Measurements from ENCODE around the gene HOXD12. TPM values are rescaled to one million over a fixed set of nuclear protein-coding genes. Genes with fewer than 3 reads are reported as not detected.
A peak's percentile ranks its signal among the peaks of the same experiment; 100 is the strongest.

The HOXD12 gene
- total and polyA plus RNA-seq, 2 experiments from 2014 or later, result not detected

- ATAC-seq (no peak), DNase-seq (ENCODE audit: low spot score) (peak; percentile 31)
- Histone ChIP-seq H3K4me1 (ENCODE audit: insufficient read depth) (peaks cover 58% of the 10 kb centered on the region), H3K9me2 (ENCODE audit: insufficient read depth) (no peaks in the 10 kb centered on the region), H3F3A (replicated peaks; ENCODE audit: low read depth) (peaks cover 32% of the 10 kb centered on the region), H3K4me3 (peak within 1 kb of the TSS; percentile 49), H3K27me3 (ENCODE audit: insufficient read depth) (peaks cover 98% of the 10 kb centered on the region), H4K20me1 (replicated peaks; ENCODE audit: insufficient read depth) (peaks cover 34% of the 10 kb centered on the region), H3K4me2 (peak within 1 kb of the TSS; percentile 81), H3K36me3 (ENCODE audit: insufficient read depth) (no peaks in the 10 kb centered on the region), H3K27ac (ENCODE audit: low read depth) (no peak within 1 kb of the TSS), H3K79me2 (replicated peaks; ENCODE audit: insufficient read depth) (no peaks in the 10 kb centered on the region), H2AFZ (peak within 1 kb of the TSS; percentile 14; the same call in 1 of the 2 replicates)
- Mint-ChIP-seq H3K9me3 (peaks cover 11% of the 10 kb centered on the region; the same call in 2 of the 3 replicates), H3K4me1 (peaks cover 45% of the 10 kb centered on the region), H3K36me3 (ENCODE audit: low read depth) (peaks cover 4% of the 10 kb centered on the region; the same call in 1 of the 3 replicates), H3K27me3 (ENCODE audit: insufficient read depth, low read depth, poor library complexity) (peaks cover 97% of the 10 kb centered on the region), H3K27ac (no peak within 1 kb of the TSS), H3K4me3 (peak within 1 kb of the TSS; percentile 59)
- TF ChIP-seq EZH2 (IDR thresholded peaks at IDR 0.05; ENCODE audit: low read depth, unreplicated experiment) (peak; percentile 91), NANOG (IDR thresholded peaks at IDR 0.05; ENCODE audit: borderline replicate concordance) (no peak)
Measured at GRCh38 chr2:176083796-176084261, 15.8 kb upstream of the HOXD12 start, which contains the start of gene EVX2. EVX2 (minus strand) TSS chr2:176083962; CDS start chr2:176083776, 186 bp downstream.

- Histone ChIP-seq H2AFZ (no peak overlapping the region), H3K27ac (ENCODE audit: low read depth) (no peak overlapping the region), H3K79me2 (replicated peaks; ENCODE audit: insufficient read depth) (no peaks in the 10 kb centered on the region), H3K27me3 (ENCODE audit: insufficient read depth) (peaks cover 98% of the 10 kb centered on the region), H3K36me3 (ENCODE audit: insufficient read depth) (no peaks in the 10 kb centered on the region), H3K4me2 (peak overlapping the region; percentile 81; the same call in 1 of the 2 replicates), H3F3A (replicated peaks; ENCODE audit: low read depth) (peaks cover 32% of the 10 kb centered on the region), H3K4me3 (peak overlapping the region; percentile 49), H3K4me1 (ENCODE audit: insufficient read depth) (peaks cover 60% of the 10 kb centered on the region), H4K20me1 (replicated peaks; ENCODE audit: insufficient read depth) (peaks cover 37% of the 10 kb centered on the region), H3K9me2 (ENCODE audit: insufficient read depth) (no peaks in the 10 kb centered on the region)
- peaks cover 11% of the 10 kb centered on the region; the same call in 2 of the 3 replicates for H3K9me3 Mint-ChIP-seq
- peaks cover 97% of the 10 kb centered on the region for H3K27me3 Mint-ChIP-seq (ENCODE audit: insufficient read depth, low read depth, poor library complexity)
- TF ChIP-seq STAT1 (IDR thresholded peaks at IDR 0.05; ENCODE audit: unreplicated experiment) (no peak), EZH2phosphoT487 (IDR thresholded peaks at IDR 0.05; ENCODE audit: unreplicated experiment) (peak; percentile 47), EZH2 (IDR thresholded peaks at IDR 0.05; ENCODE audit: low read depth, unreplicated experiment) (peak; percentile 88)
- H3K4me1 Mint-ChIP-seq, result peaks cover 38% of the 10 kb centered on the region
- ATAC-seq (no peak), DNase-seq (ENCODE audit: low spot score) (peak; percentile 50)
- peak overlapping the region; percentile 29; the same call in 2 of the 3 replicates for H3K4me3 Mint-ChIP-seq
- H3K36me3 Mint-ChIP-seq (ENCODE audit: low read depth), result peaks cover 4% of the 10 kb centered on the region; the same call in 1 of the 3 replicates
- no peak overlapping the region for H3K27ac Mint-ChIP-seq
Measured at GRCh38 chr2:176084611-176085119, 14.9 kb upstream of the HOXD12 start.

GRCh38 chr2:176085120-176085788 lies 14.3 kb upstream of the HOXD12 start:
- peaks cover 38% of the 10 kb centered on the region for H3K4me1 Mint-ChIP-seq
- H3K36me3 ChIP-seq (ENCODE audit: insufficient read depth), result no peaks in the 10 kb centered on the region
- H4K20me1 ChIP-seq (replicated peaks; ENCODE audit: insufficient read depth), result peaks cover 43% of the 10 kb centered on the region
- H3F3A ChIP-seq (replicated peaks; ENCODE audit: low read depth), result peaks cover 37% of the 10 kb centered on the region
- TF ChIP-seq EZH2phosphoT487 (IDR thresholded peaks at IDR 0.05; ENCODE audit: unreplicated experiment) (peak; percentile 90), STAT1 (IDR thresholded peaks at IDR 0.05; ENCODE audit: unreplicated experiment) (no peak), EZH2 (IDR thresholded peaks at IDR 0.05; ENCODE audit: low read depth, unreplicated experiment) (peak; percentile 96), ETS1 (IDR thresholded peaks at IDR 0.05) (no peak)
- H3K4me1 ChIP-seq (ENCODE audit: insufficient read depth), result peaks cover 61% of the 10 kb centered on the region
- H3K4me3 Mint-ChIP-seq, result peak overlapping the region; percentile 57
- H3K27ac Mint-ChIP-seq, result no peak overlapping the region
- H2AFZ ChIP-seq, result no peak overlapping the region
- ATAC-seq, result peak; percentile 1; the same call in 1 of the 3 replicates
- no peaks in the 10 kb centered on the region for H3K79me2 ChIP-seq (replicated peaks; ENCODE audit: insufficient read depth)
- peak; percentile 68 for DNase-seq (ENCODE audit: low spot score)
- peak overlapping the region; percentile 81 for H3K4me2 ChIP-seq
- no peak overlapping the region for H3K27ac ChIP-seq (ENCODE audit: low read depth)
- no peaks in the 10 kb centered on the region for H3K9me2 ChIP-seq (ENCODE audit: insufficient read depth)
- H3K36me3 Mint-ChIP-seq (ENCODE audit: low read depth), result peaks cover 4% of the 10 kb centered on the region; the same call in 1 of the 3 replicates
- H3K4me3 ChIP-seq, result peak overlapping the region; percentile 49
- peaks cover 100% of the 10 kb centered on the region for H3K27me3 Mint-ChIP-seq (ENCODE audit: insufficient read depth, low read depth, poor library complexity)
- H3K27me3 ChIP-seq (ENCODE audit: insufficient read depth), result peaks cover 100% of the 10 kb centered on the region
- H3K9me3 Mint-ChIP-seq, result peaks cover 11% of the 10 kb centered on the region; the same call in 2 of the 3 replicates
